Uterus (tissue), 4 donors: ENCODE measurements around the gene ADAMTS17. TPM values are rescaled to one million over a fixed set of nuclear protein-coding genes. Genes with fewer than 3 reads are reported as not detected.

Experiments
- DNase-seq, 2 donors: peaks; one replicate each; pipeline ENCODE4 v3.0.0-alpha.2; 2019 to 2020
- H3K27ac ChIP-seq, 2 donors: fragments of 200-600 bp; sonication (generic); 1 replicate in 1 of 2; 2 replicates in 1 of 2; pipeline ENCODE4 v1.5.1; 2016 to 2018
- H3K27me3 ChIP-seq, 2 donors: fragments of 200-600 bp; sonication (generic); one replicate each; pipeline ENCODE4 v1.5.1; 2018 to 2019; ENCODE audit warnings: control low read depth in 1 of 2
- H3K36me3 ChIP-seq, 2 donors: fragments of 200-600 bp; sonication (generic); one replicate each; pipeline ENCODE4 v1.5.1; 2019; ENCODE audit warnings: control low read depth in 1 of 2
- H3K4me1 ChIP-seq, 2 donors: fragments of 200-600 bp; sonication (generic); one replicate each; pipeline ENCODE4 v1.5.1; 2018 to 2019; ENCODE audit warnings: control low read depth in 1 of 2
- H3K4me3 ChIP-seq, 2 donors: fragments of 200-600 bp; sonication (generic); 1 replicate in 1 of 2; 2 replicates in 1 of 2; pipeline ENCODE4 v1.5.1; 2018 to 2019; ENCODE audit warnings: mild to moderate bottlenecking in 1 of 2
- H3K9me3 ChIP-seq, 2 donors: fragments of 200-600 bp; sonication (generic); one replicate each; pipeline ENCODE4 v1.5.1; 2019; ENCODE audit warnings: control low read depth in 1 of 2
- POLR2A ChIP-seq, 2 donors: fragments of 450-650 bp; IDR thresholded peaks; one replicate each; pipeline ENCODE4 v1.6.1; 2016; ENCODE audit warnings: antibody characterized with exemption in 2 of 2, mild to moderate bottlenecking in 1 of 2, moderate library complexity in 1 of 2
- intact Hi-C: fragments of 100-400 bp; cut with DNase I; formaldehyde crosslinking; loops from one replicate; pipeline ENCODE4 v1.15.1; 2023; ENCODE audit warnings: low total_unique reads
- total RNA-seq, 4 donors: library from RNA; depleted of rRNA in 3 of 4; stranded (reverse); fragments of >200 nt in 3 of 4; gene quantifications; one replicate each; pipeline versions ENCODE4 v1.1.0 to v1.2.4, GENCODE V29; 2014 to 2023
- TF ChIP-seq, protein P1 (sequence below), 4 experiments: fragments of 200-600 bp in 2 of 4; fragments of 450-650 bp in 2 of 4; sonication (generic) in 2 of 4; IDR thresholded peaks; one replicate each; pipeline ENCODE4 v1.5.1; 2016 to 2019; ENCODE audit warnings: antibody characterized with exemption in 4 of 4, mild to moderate bottlenecking in 2 of 4, moderate library complexity in 1 of 4
- donor health status: DM: yes; HTN: yes; CAD: no.

Gene ADAMTS17
- total RNA-seq, 4 donors from 2014 or later, result 3.1 to 17.1 (median 8.1) TPM; not detected in 1

GRCh38 chr15:100252359-100252758, 89.4 kb downstream of the ADAMTS17 start:
- Histone ChIP-seq H3K9me3 (no peaks in the 10 kb centered on the region), H3K27me3 (no peaks in the 10 kb centered on the region), H3K27ac (no peak overlapping the region), H3K36me3 (no peaks in the 10 kb centered on the region), H3K4me3 (no peak overlapping the region), H3K4me1 (no peaks in the 10 kb centered on the region)
- intact Hi-C loops, result no loop called here
- no peak for TF ChIP-seq POLR2A (IDR thresholded peaks at IDR 0.05)
- TF ChIP-seq, protein P1, sequence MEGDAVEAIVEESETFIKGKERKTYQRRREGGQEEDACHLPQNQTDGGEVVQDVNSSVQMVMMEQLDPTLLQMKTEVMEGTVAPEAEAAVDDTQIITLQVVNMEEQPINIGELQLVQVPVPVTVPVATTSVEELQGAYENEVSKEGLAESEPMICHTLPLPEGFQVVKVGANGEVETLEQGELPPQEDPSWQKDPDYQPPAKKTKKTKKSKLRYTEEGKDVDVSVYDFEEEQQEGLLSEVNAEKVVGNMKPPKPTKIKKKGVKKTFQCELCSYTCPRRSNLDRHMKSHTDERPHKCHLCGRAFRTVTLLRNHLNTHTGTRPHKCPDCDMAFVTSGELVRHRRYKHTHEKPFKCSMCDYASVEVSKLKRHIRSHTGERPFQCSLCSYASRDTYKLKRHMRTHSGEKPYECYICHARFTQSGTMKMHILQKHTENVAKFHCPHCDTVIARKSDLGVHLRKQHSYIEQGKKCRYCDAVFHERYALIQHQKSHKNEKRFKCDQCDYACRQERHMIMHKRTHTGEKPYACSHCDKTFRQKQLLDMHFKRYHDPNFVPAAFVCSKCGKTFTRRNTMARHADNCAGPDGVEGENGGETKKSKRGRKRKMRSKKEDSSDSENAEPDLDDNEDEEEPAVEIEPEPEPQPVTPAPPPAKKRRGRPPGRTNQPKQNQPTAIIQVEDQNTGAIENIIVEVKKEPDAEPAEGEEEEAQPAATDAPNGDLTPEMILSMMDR (IDR thresholded peaks at IDR 0.05), result no peak
- DNase-seq, result peak in 1 of 2 donors; percentile 5

DNA sequence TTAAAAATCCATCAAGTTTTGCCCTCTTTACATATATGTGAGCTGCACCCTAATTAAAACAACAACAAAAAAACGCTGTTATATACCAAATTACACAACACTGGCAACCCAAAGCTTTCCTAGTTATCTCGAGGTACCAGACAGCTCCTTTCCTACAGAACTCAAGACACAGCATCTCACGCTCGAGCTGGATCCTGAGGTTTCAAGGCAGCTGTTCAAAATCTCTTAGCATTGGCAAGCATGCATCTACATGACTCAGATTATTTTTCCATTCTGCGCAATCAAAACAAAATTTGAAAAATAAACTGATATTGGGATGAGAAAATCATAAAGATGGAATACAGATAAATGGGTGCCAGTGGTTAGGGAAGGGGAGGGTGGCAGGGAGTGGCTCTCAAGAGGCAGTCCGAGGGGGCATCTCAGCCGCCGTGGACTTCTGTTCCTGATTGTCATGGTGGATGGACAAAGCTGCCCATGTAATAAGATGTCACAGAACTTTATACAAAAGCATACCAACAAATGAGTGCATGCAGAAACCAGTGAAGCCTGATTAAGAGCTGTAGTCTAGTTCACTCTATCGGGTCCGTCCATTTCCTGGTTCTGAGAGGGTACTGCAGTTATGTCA, 91.5 kb downstream of the ADAMTS17 start:
- no peaks in the 10 kb centered on the region for H3K4me1 ChIP-seq
- intact Hi-C loops, result no loop called here
- no peaks in the 10 kb centered on the region for H3K36me3 ChIP-seq
- H3K9me3 ChIP-seq, result no peaks in the 10 kb centered on the region
- H3K4me3 ChIP-seq, result no peak overlapping the region
- DNase-seq, result peak in 1 of 2 donors; percentile 9
- TF ChIP-seq, protein P1 (IDR thresholded peaks at IDR 0.05), result no peak
- no peak for TF ChIP-seq POLR2A (IDR thresholded peaks at IDR 0.05)
- H3K27me3 ChIP-seq, result no peaks in the 10 kb centered on the region
- H3K27ac ChIP-seq, result no peak overlapping the region

- no peaks in the 10 kb centered on the region for H3K27me3 ChIP-seq
- H3K9me3 ChIP-seq, result no peaks in the 10 kb centered on the region
- no peak overlapping the region for H3K4me3 ChIP-seq
- H3K4me1 ChIP-seq, result no peaks in the 10 kb centered on the region
- DNase-seq, result peak in 1 of 2 donors; percentile 6
- H3K27ac ChIP-seq, result no peak overlapping the region
- no peaks in the 10 kb centered on the region for H3K36me3 ChIP-seq
- intact Hi-C loops, result no loop called here
- TF ChIP-seq, protein P1 (IDR thresholded peaks at IDR 0.05), result no peak
- no peak for TF ChIP-seq POLR2A (IDR thresholded peaks at IDR 0.05)
These were observed 92.5 kb downstream of the ADAMTS17 start for GRCh38 chr15:100249096-100249815.

DNA sequence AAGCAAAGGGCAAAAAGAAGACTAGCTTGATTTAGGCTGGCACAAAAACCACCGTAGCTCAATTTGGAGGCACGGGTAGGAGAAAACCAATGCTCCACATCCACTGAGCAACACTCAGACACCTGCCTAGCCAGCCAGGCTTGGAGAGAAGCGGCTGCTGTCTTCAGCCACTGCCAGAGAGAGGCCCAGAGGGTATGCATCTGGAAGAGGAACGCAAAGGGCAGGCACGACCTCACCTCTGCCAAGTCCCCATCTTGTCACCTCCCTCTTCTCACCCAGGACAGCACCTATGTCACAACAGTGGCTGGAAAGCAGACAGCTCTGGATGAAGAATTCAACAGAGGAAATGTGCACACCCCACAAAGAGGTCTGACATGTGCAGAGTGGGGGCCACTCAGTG, 93.5 kb downstream of the ADAMTS17 start:
- Histone ChIP-seq H3K4me1 (no peaks in the 10 kb centered on the region), H3K36me3 (no peaks in the 10 kb centered on the region), H3K27me3 (no peaks in the 10 kb centered on the region), H3K27ac (no peak overlapping the region), H3K9me3 (no peaks in the 10 kb centered on the region), H3K4me3 (no peak overlapping the region)
- peak in 1 of 2 donors; percentile 2 for DNase-seq
- intact Hi-C loops, result no loop called here
- TF ChIP-seq, protein P1 (IDR thresholded peaks at IDR 0.05), result no peak
- no peak for TF ChIP-seq POLR2A (IDR thresholded peaks at IDR 0.05)
